GM23338 (cell line): ENCODE measurements around the gene TXNL4A.

Experiments used
- EZH2phosphoT487 ChIP-seq: fragments of 200-600 bp; sonication (generic); IDR thresholded peaks from one replicate; pipeline ENCODE4 v1.8.1; 2018; ENCODE audit warnings: antibody characterized with exemption; ENCODE audit not compliant: unreplicated experiment
- POLR2AphosphoS5 ChIP-seq: IDR thresholded peaks from 2 replicates; pipeline ENCODE4 v1.6.1; 2016; ENCODE audit warnings: antibody characterized with exemption, low read depth
- TF ChIP-seq, protein P1 (sequence below), 2 experiments: fragments of 200-600 bp in 1 of 2; sonication (generic) in 1 of 2; conservative IDR thresholded peaks; 2 replicates each; pipeline versions ENCODE4 v1.5.1 to v1.6.1; 2016 to 2017; ENCODE audit warnings: antibody characterized with exemption in 2 of 2, low read depth in 2 of 2, mild to moderate bottlenecking in 2 of 2, moderate library complexity in 1 of 2

- TF ChIP-seq, protein P1, sequence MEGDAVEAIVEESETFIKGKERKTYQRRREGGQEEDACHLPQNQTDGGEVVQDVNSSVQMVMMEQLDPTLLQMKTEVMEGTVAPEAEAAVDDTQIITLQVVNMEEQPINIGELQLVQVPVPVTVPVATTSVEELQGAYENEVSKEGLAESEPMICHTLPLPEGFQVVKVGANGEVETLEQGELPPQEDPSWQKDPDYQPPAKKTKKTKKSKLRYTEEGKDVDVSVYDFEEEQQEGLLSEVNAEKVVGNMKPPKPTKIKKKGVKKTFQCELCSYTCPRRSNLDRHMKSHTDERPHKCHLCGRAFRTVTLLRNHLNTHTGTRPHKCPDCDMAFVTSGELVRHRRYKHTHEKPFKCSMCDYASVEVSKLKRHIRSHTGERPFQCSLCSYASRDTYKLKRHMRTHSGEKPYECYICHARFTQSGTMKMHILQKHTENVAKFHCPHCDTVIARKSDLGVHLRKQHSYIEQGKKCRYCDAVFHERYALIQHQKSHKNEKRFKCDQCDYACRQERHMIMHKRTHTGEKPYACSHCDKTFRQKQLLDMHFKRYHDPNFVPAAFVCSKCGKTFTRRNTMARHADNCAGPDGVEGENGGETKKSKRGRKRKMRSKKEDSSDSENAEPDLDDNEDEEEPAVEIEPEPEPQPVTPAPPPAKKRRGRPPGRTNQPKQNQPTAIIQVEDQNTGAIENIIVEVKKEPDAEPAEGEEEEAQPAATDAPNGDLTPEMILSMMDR (conservative IDR thresholded peaks at IDR 0.05; ENCODE audit: low read depth in 2 of 2) = no peak
- no peak for TF ChIP-seq EZH2phosphoT487
- TF ChIP-seq POLR2AphosphoS5 = no peak
These were observed 65.4 kb downstream of the TXNL4A start for GRCh38 chr18:79922971-79923411.
